ENCODE results near the gene TBCB. TPM values are rescaled to one million over a fixed set of nuclear protein-coding genes. Genes with fewer than 3 reads are reported as not detected.
A peak's percentile ranks its signal among the peaks of the same experiment; 100 is the strongest.
"Not testable (repeated sequence)": the region's sequence is repeated elsewhere in the genome, so short reads cannot be mapped to it uniquely, and the experiment has no call there.

Gene TBCB
- 496 TPM for total RNA-seq

GRCh38 chr19:36115453-36116343, at the start of gene TBCB:
Gene TBCB, plus strand, starts transcription at chr19:36115468. Its CDS starts 93 bp downstream, at chr19:36115561.
- FAIRE-seq (no peak), DNase-seq (ENCODE audit: low spot score in 2 of 2) (no peak)

- FAIRE-seq (no peak), DNase-seq (ENCODE audit: low spot score in 2 of 2) (no peak)
Observed at GRCh38 chr19:36067681-36068080, 47.6 kb upstream of the TBCB start.

- FAIRE-seq; DNase-seq (ENCODE audit: low spot score in 2 of 2): not testable (repeated sequence)
Observed at GRCh38 chr19:36068810-36069499, 46.3 kb upstream of the TBCB start.

- no peak for FAIRE-seq
Observed at GRCh38 chr19:36072081-36072480, 43.2 kb upstream of the TBCB start.

GRCh38 chr19:36073121-36073876, 42.0 kb upstream of the TBCB start:
- FAIRE-seq (no peak), DNase-seq (ENCODE audit: low spot score in 2 of 2) (no peak)

More at GRCh38 chr19:36072081-36072480, 43.2 kb upstream of the TBCB start:
- DNase-seq (ENCODE audit: low spot score in 2 of 2) = no peak

GRCh38 chr19:36079389-36079945, 35.8 kb upstream of the TBCB start:
- FAIRE-seq (no peak), DNase-seq (ENCODE audit: low spot score in 2 of 2) (no peak)

- DNase-seq (ENCODE audit: low spot score in 2 of 2) (no peak), FAIRE-seq (no peak)
Observed at GRCh38 chr19:36081385-36081784, 33.9 kb upstream of the TBCB start.

- no peak for DNase-seq (ENCODE audit: low spot score in 2 of 2)
- no peak for FAIRE-seq
Observed at GRCh38 chr19:36081894-36082293, 33.4 kb upstream of the TBCB start.

GRCh38 chr19:36082916-36083315, 32.4 kb upstream of the TBCB start:
- FAIRE-seq = no peak
- no peak for DNase-seq (ENCODE audit: low spot score in 2 of 2)

GRCh38 chr19:36084231-36085009, 30.8 kb upstream of the TBCB start:
- FAIRE-seq (no peak), DNase-seq (ENCODE audit: low spot score in 2 of 2) (no peak)

GRCh38 chr19:36086326-36086725, 28.9 kb upstream of the TBCB start:
- no peak for FAIRE-seq

GRCh38 chr19:36089847-36090246, 25.4 kb upstream of the TBCB start:
- DNase-seq (ENCODE audit: low spot score in 2 of 2) = no peak
- no peak for FAIRE-seq

More at GRCh38 chr19:36086326-36086725, 28.9 kb upstream of the TBCB start:
- no peak for DNase-seq (ENCODE audit: low spot score in 2 of 2)

GRCh38 chr19:36090910-36091695, 24.2 kb upstream of the TBCB start:
- FAIRE-seq = no peak
- no peak for DNase-seq (ENCODE audit: low spot score in 2 of 2)

GRCh38 chr19:36092566-36092965, 22.7 kb upstream of the TBCB start:
- DNase-seq (ENCODE audit: low spot score in 2 of 2) (no peak), FAIRE-seq (no peak)

- FAIRE-seq (no peak), DNase-seq (ENCODE audit: low spot score in 2 of 2) (no peak)
Observed at GRCh38 chr19:36093146-36093662, 22.1 kb upstream of the TBCB start.

- DNase-seq (ENCODE audit: low spot score in 2 of 2) (no peak), FAIRE-seq (no peak)
Observed at GRCh38 chr19:36093687-36094086, 21.6 kb upstream of the TBCB start.

GRCh38 chr19:36097036-36097435, 18.2 kb upstream of the TBCB start:
- DNase-seq (ENCODE audit: low spot score in 2 of 2) (peak; percentile 54 to 71), FAIRE-seq (peak; percentile 36)

- DNase-seq (ENCODE audit: low spot score in 2 of 2) = no peak
- FAIRE-seq = no peak
Observed at GRCh38 chr19:36099166-36099785, 16.0 kb upstream of the TBCB start.
